DOHH2 (cell line): ENCODE data around the gene CALN1.

Source experiments
- H3F3A ChIP-seq: fragments of 200-600 bp; sonication (generic), shearing (Covaris generic); 2 replicates; pipeline ENCODE4 v1.6.0; 2016; ENCODE audit warnings: antibody characterized with exemption, mild to moderate bottlenecking; ENCODE audit not compliant: control insufficient read depth, insufficient read depth
- H3K27ac ChIP-seq: fragments of 200-600 bp; sonication (generic); 2 replicates; pipeline ENCODE4 v1.5.1; 2014; ENCODE audit warnings: low read depth, mild to moderate bottlenecking, low read length, moderate library complexity
- H3K27me3 ChIP-seq: fragments of 200-600 bp; sonication (generic); 2 replicates; pipeline ENCODE4 v1.6.1; 2014; ENCODE audit warnings: mild to moderate bottlenecking, low read length, mixed read lengths; ENCODE audit not compliant: control insufficient read depth
- H3K36me3 ChIP-seq: fragments of 200-600 bp; sonication (generic); 2 replicates; pipeline ENCODE4 v1.6.1; 2014; ENCODE audit warnings: mild to moderate bottlenecking, low read length, moderate library complexity, mixed read lengths; ENCODE audit not compliant: control insufficient read depth
- H3K4me1 ChIP-seq: fragments of 200-600 bp; sonication (generic); 2 replicates; pipeline ENCODE4 v1.6.1; 2014; ENCODE audit warnings: mild to moderate bottlenecking, low read length, mixed read lengths; ENCODE audit not compliant: control insufficient read depth
- H3K4me2 ChIP-seq: fragments of 200-600 bp; sonication (generic); 2 replicates; pipeline ENCODE4 v1.6.0; 2014; ENCODE audit warnings: mild to moderate bottlenecking, low read length, moderate library complexity
- H3K4me3 ChIP-seq: fragments of 200-600 bp; sonication (generic); 2 replicates; pipeline ENCODE4 v1.5.1; 2014; ENCODE audit warnings: mild to moderate bottlenecking, low read length, mixed read lengths
- H3K79me2 ChIP-seq: fragments of 200-600 bp; sonication (generic); 2 replicates; pipeline ENCODE4 v1.6.1; 2014; ENCODE audit warnings: mild to moderate bottlenecking, low read length, mixed read lengths; ENCODE audit not compliant: control insufficient read depth
- H3K9me2 ChIP-seq: fragments of 200-600 bp; sonication (generic); replicated peaks from 2 replicates; pipeline ENCODE4 v1.6.1; 2014; ENCODE audit warnings: mild to moderate bottlenecking, low read length, mixed read lengths; ENCODE audit not compliant: control insufficient read depth
- H3K9me3 ChIP-seq: fragments of 200-600 bp; sonication (generic); 2 replicates; pipeline ENCODE4 v1.6.1; 2014; ENCODE audit warnings: antibody characterized with exemption, low read length, mixed read lengths; ENCODE audit not compliant: control insufficient read depth, insufficient read depth
- H4K20me1 ChIP-seq: fragments of 200-600 bp; sonication (generic); 2 replicates; pipeline ENCODE4 v1.6.0; 2014; ENCODE audit warnings: low read depth, mild to moderate bottlenecking, antibody characterized with exemption, low read length, moderate library complexity; ENCODE audit not compliant: control insufficient read depth, insufficient read depth
- CTCF ChIP-seq: fragments of 200-600 bp; sonication (generic); IDR thresholded peaks from one replicate; pipeline ENCODE4 v1.5.1; 2014; ENCODE audit warnings: antibody characterized with exemption, mild to moderate bottlenecking, low read depth, low read length; ENCODE audit not compliant: poor library complexity, severe bottlenecking
- EZH2phosphoT487 ChIP-seq: fragments of 200-600 bp; sonication (generic); IDR thresholded peaks from 2 replicates; pipeline ENCODE4 v1.6.1; 2017; ENCODE audit warnings: borderline replicate concordance, mild to moderate bottlenecking, antibody characterized with exemption, low read length, moderate library complexity, mixed read lengths

The CALN1 gene

GRCh38 chr7:72336382-72336631 lies 75.8 kb downstream of the CALN1 start:
- Histone ChIP-seq H4K20me1 (no peaks in the 10 kb centered on the region), H3K4me2 (no peak overlapping the region), H3K4me1 (no peaks in the 10 kb centered on the region), H3K27ac (no peak overlapping the region), H3F3A (no peaks in the 10 kb centered on the region), H3K4me3 (no peak overlapping the region), H3K36me3 (no peaks in the 10 kb centered on the region), H3K79me2 (no peaks in the 10 kb centered on the region), H3K9me2 (no peaks in the 10 kb centered on the region), H3K27me3 (no peaks in the 10 kb centered on the region), H3K9me3 (peaks cover 12% of the 10 kb centered on the region; the same call in 1 of the 2 replicates)
- TF ChIP-seq CTCF, result no peak
- no peak for TF ChIP-seq EZH2phosphoT487

GRCh38 chr7:72335561-72336381 lies 76.4 kb downstream of the CALN1 start:
- Histone ChIP-seq H3F3A (no peaks in the 10 kb centered on the region), H3K27ac (no peak overlapping the region), H4K20me1 (no peaks in the 10 kb centered on the region), H3K79me2 (no peaks in the 10 kb centered on the region), H3K36me3 (no peaks in the 10 kb centered on the region), H3K4me3 (no peak overlapping the region), H3K9me2 (no peaks in the 10 kb centered on the region), H3K9me3 (peaks cover 12% of the 10 kb centered on the region; the same call in 1 of the 2 replicates), H3K4me2 (no peak overlapping the region), H3K27me3 (no peaks in the 10 kb centered on the region), H3K4me1 (no peaks in the 10 kb centered on the region)
- TF ChIP-seq EZH2phosphoT487, result no peak
- no peak for TF ChIP-seq CTCF

- Histone ChIP-seq H3K4me3 (no peak overlapping the region), H3K79me2 (no peaks in the 10 kb centered on the region), H3K27me3 (no peaks in the 10 kb centered on the region), H3K4me1 (no peaks in the 10 kb centered on the region), H3K4me2 (no peak overlapping the region), H3K9me2 (no peaks in the 10 kb centered on the region), H3K27ac (no peak overlapping the region), H3F3A (no peaks in the 10 kb centered on the region), H3K36me3 (no peaks in the 10 kb centered on the region), H3K9me3 (peaks cover 10% of the 10 kb centered on the region; the same call in 1 of the 2 replicates), H4K20me1 (no peaks in the 10 kb centered on the region)
- TF ChIP-seq CTCF (no peak), EZH2phosphoT487 (no peak)
Observed at GRCh38 chr7:72334698-72335097, 77.4 kb downstream of the CALN1 start.
